Kidney epithelial cell (primary cell): ENCODE results near the gene RAP1GAP2. TPM values are rescaled to one million over a fixed set of nuclear protein-coding genes. Genes with fewer than 3 reads are reported as not detected.

ENCODE experiments used
- DNase-seq: peaks from one replicate; pipeline ENCODE4 v3.0.0-alpha.2; 2010; ENCODE audit warnings: low read depth
- H3K27me3 ChIP-seq: 2 replicates; pipeline ENCODE4 v1.6.0; 2011; ENCODE audit warnings: low read length; ENCODE audit not compliant: control insufficient read depth, insufficient read depth
- H3K36me3 ChIP-seq: 2 replicates; pipeline ENCODE4 v1.5.1; 2011; ENCODE audit warnings: low read length; ENCODE audit not compliant: control insufficient read depth, insufficient read depth
- H3K4me3 ChIP-seq: 2 replicates; pipeline ENCODE4 v1.5.1; 2011; ENCODE audit warnings: low read depth, mild to moderate bottlenecking, control low read depth, low read length
- total RNA-seq: library from RNA; depleted of rRNA; stranded (reverse); fragments of >200 nt; gene quantifications from 2 replicates; pipeline ENCODE4 v1.2.3, GENCODE V29; 2015
- TF ChIP-seq, protein P1 (sequence below): IDR thresholded peaks from 2 replicates; pipeline ENCODE4 v1.5.1; 2011; ENCODE audit warnings: mild to moderate bottlenecking, moderate library complexity, low read length, control low read depth, inconsistent platforms; ENCODE audit not compliant: insufficient read depth, poor library complexity, severe bottlenecking

Gene RAP1GAP2
- total RNA-seq, 1 donor from 2014 or later: 51.6 TPM

DNA sequence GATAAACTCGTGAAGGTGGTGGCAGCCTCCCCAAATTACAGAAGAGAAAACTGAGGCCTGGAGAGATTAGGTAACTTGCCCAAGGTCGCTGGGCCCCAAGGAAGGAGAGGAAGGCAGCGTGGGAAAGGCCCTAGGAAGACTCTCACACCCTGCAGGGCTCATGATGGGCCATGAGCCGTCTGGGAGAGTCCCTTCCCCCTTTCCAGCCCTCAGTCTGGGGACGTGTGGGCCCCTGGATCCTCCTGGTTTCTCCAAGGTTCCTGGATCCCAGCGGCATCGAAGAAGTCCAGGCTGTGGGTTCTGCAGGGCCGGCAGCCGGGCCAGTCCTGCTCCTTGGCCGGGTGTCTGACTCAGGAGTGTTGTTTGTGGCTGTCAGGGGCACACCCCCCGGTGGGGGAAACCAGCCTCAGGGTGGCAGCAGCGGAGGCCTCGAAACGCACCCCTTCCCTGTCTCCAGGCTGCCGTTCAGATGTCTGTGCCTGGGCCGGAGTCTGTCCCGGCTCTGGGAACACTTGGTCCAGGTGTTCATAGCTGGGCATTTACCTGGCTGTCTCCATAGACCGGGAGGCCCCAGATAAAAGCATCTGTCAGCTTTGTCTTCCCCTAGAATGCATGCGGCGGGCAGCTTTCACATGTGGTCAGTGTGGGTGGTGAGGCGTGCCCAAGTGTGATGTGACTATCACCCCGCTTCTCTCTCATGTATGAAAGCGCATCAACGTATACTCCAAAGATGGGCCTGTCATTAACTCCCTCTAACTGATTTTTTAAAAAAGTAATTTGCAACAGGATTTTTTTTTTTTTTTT, 3.7 kb upstream of the RAP1GAP2 start:
- TF ChIP-seq, protein P1, sequence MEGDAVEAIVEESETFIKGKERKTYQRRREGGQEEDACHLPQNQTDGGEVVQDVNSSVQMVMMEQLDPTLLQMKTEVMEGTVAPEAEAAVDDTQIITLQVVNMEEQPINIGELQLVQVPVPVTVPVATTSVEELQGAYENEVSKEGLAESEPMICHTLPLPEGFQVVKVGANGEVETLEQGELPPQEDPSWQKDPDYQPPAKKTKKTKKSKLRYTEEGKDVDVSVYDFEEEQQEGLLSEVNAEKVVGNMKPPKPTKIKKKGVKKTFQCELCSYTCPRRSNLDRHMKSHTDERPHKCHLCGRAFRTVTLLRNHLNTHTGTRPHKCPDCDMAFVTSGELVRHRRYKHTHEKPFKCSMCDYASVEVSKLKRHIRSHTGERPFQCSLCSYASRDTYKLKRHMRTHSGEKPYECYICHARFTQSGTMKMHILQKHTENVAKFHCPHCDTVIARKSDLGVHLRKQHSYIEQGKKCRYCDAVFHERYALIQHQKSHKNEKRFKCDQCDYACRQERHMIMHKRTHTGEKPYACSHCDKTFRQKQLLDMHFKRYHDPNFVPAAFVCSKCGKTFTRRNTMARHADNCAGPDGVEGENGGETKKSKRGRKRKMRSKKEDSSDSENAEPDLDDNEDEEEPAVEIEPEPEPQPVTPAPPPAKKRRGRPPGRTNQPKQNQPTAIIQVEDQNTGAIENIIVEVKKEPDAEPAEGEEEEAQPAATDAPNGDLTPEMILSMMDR: no peak
- Histone ChIP-seq H3K36me3 (no peaks in the 10 kb centered on the region), H3K27me3 (peaks cover 32% of the 10 kb centered on the region), H3K4me3 (no peak overlapping the region)
- no peak for DNase-seq

DNA sequence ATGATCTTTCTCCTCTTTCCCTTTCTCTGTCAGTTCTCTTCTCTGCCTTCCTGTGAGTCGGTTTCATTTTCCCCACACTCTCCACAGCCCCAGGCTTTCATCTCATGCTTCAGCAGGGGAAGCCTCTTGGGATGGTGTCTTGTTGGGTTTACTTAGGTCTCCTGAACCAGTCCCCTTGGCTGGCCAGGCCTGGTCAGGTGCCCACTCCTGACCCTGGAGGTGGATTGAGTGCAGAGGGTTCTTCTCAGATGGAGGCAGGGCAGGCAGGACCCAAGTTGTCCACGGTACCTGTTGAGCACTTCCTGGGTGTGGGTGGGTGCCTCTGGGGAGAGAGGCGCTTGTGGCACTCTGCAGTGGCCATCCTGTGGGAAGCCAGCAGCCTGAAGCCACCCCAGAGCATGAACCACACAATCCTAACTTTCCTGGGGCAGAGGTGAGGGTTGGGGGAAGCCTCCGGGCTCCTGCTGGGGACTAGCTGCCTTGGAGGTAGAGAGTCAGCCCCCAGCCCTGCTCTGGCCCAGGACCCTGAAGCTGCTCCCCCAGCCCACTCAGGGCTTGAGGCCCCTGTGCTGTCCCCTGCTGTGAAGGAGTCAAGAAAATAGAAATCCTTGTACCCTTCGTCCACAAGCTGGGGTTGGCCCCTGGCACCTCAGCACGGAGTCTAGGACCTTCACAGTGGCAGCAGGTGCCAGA, 2.0 kb upstream of the RAP1GAP2 start:
- H3K4me3 ChIP-seq: no peak overlapping the region
- DNase-seq: no peak
- H3K36me3 ChIP-seq: no peaks in the 10 kb centered on the region
- TF ChIP-seq, protein P1: no peak
- peaks cover 33% of the 10 kb centered on the region for H3K27me3 ChIP-seq

DNA sequence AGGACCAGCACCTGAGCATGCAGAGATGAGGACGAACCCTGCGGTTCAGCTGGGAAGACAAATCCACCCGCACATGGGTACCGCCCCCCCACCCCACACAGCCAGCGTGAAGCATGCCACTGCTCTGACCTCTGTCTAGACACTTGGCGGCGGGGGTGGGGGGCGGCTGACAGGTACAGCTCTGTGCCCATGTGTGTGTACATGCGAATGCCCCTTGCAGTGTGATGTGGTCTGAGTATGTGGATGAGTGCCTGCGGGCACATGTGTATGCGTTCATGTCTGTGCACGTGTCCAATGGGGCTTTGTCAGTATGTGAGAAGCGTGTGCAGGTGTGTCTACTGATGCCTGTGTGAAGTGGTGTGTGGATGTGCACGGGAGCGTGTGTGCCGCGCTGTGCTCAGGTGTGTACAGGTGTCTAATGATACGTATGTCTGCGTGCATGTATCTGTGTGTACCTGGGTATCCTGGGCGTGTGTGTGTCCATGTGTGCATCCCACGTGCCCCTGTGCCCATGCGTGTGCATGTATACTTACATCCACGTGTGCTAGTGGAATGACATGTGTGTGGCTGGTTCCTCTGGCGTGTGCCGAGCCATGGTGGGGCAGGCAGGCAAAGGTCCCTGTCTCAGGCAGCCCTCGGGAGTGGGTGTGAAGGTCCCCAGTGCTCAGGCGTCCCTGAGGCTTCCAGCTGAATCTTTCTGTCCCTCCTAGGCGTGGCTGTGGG, 636 bp upstream of the RAP1GAP2 start:
- Histone ChIP-seq H3K27me3 (peaks cover 32% of the 10 kb centered on the region), H3K36me3 (no peaks in the 10 kb centered on the region), H3K4me3 (no peak overlapping the region)
- TF ChIP-seq, protein P1: no peak
- no peak for DNase-seq

DNA sequence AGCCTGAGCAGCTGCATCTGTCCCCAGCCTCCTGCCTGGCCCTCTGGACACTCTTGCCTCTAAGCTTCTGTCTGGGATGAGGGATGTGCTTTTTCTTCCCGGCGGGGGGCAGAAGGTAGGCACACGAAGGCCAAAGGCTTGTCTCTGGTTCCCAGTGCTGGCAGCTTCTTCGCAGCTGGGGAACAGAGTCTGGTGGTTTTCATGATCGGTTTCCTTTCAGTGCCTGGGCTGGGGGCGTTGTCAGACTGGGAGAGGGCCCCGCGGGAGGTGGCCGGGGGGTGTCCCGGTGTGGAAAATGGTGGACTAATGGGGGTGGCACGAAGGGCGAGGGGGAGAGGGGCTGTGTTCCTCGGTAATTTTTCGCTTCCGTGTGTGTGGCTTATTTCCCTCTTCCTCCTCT, 988 bp downstream of the RAP1GAP2 start:
- DNase-seq: no peak
- TF ChIP-seq, protein P1: no peak
- Histone ChIP-seq H3K36me3 (no peaks in the 10 kb centered on the region), H3K4me3 (no peak overlapping the region), H3K27me3 (peaks cover 20% of the 10 kb centered on the region)

DNA sequence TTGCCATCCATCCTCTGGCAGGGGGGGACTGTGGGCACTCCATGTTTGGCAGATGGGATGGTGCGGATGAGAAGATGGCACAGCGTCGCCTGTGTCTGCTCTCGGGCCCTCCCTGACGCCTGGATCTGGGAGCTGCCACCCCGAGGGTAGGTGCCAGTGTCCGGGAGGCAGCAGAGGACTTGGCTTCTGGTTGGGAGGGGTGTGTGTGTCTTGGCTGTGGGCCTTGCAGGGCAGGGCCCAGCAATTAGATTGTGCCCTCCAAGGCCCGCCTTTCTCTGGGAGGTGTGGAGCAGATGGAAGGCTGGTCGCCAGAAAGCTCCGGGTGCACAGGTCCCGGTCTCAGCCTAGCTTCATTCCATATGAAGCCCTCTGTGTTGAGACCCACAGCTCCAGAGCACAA, 1.4 kb downstream of the RAP1GAP2 start:
- TF ChIP-seq, protein P1: no peak
- no peak for DNase-seq
- Histone ChIP-seq H3K4me3 (no peak overlapping the region), H3K27me3 (peaks cover 19% of the 10 kb centered on the region), H3K36me3 (no peaks in the 10 kb centered on the region)
